Astrocyte (in vitro differentiated cells and primary cell): ENCODE data around the gene TRPM3. TPM values are rescaled to one million over a fixed set of nuclear protein-coding genes. Genes with fewer than 3 reads are reported as not detected.

Experiments used
- DNase-seq: peaks from one replicate; pipeline ENCODE4 v3.0.0-alpha.2; 2010; ENCODE audit warnings: low read depth
- FAIRE-seq: peaks from 2 replicates; lab custom pipeline; 2011; peaks lifted over from hg19 to GRCh38; lab: Jason Lieb, UNC
- H2AFZ ChIP-seq: 2 replicates; pipeline ENCODE4 v1.6.0; 2012; ENCODE audit warnings: low read depth, low read length, inconsistent platforms
- H3K27ac ChIP-seq: 2 replicates; pipeline ENCODE4 v1.5.1; 2011; ENCODE audit warnings: low read depth, low read length, inconsistent platforms
- H3K27me3 ChIP-seq: 2 replicates; pipeline ENCODE4 v1.6.0; 2011; ENCODE audit warnings: low read length, inconsistent platforms; ENCODE audit not compliant: insufficient read depth
- H3K36me3 ChIP-seq: 2 replicates; pipeline ENCODE4 v1.5.1; 2011; ENCODE audit warnings: low read length, inconsistent platforms; ENCODE audit not compliant: insufficient read depth
- H3K4me1 ChIP-seq: 2 replicates; pipeline ENCODE4 v1.5.1; 2011; ENCODE audit warnings: low read length, inconsistent platforms; ENCODE audit not compliant: insufficient read depth
- H3K4me2 ChIP-seq: 2 replicates; pipeline ENCODE4 v1.6.0; 2012; ENCODE audit warnings: low read length, inconsistent platforms
- H3K4me3 ChIP-seq: 2 replicates; pipeline ENCODE4 v1.5.1; 2011; ENCODE audit warnings: low read depth, mild to moderate bottlenecking, low read length, inconsistent platforms; ENCODE audit not compliant: insufficient read depth
- H3K79me2 ChIP-seq: 2 replicates; pipeline ENCODE4 v1.6.0; 2012; ENCODE audit warnings: mild to moderate bottlenecking, low read length, inconsistent platforms; ENCODE audit not compliant: insufficient read depth
- H3K9ac ChIP-seq: 2 replicates; pipeline ENCODE4 v1.6.0; 2012; ENCODE audit warnings: mild to moderate bottlenecking, low read length, inconsistent platforms
- H3K9me3 ChIP-seq: 2 replicates; pipeline ENCODE4 v1.5.1; 2012; ENCODE audit warnings: low read depth, mild to moderate bottlenecking, low read length, inconsistent platforms; ENCODE audit not compliant: insufficient read depth
- H4K20me1 ChIP-seq: 2 replicates; pipeline ENCODE4 v1.6.0; 2012; ENCODE audit warnings: low read length, inconsistent platforms; ENCODE audit not compliant: insufficient read depth
- H3K27ac Mint-ChIP-seq: one replicate; pipeline ENCODE4 v1.8.0; 2021; ENCODE audit warnings: mild to moderate bottlenecking, mixed read lengths; ENCODE audit not compliant: unreplicated experiment
- H3K27me3 Mint-ChIP-seq: one replicate; pipeline ENCODE4 v1.8.0; 2021; ENCODE audit warnings: low read depth, mixed read lengths; ENCODE audit not compliant: unreplicated experiment
- H3K36me3 Mint-ChIP-seq: one replicate; pipeline ENCODE4 v1.8.0; 2021; ENCODE audit warnings: low read depth, mixed read lengths; ENCODE audit not compliant: unreplicated experiment
- H3K4me1 Mint-ChIP-seq: one replicate; pipeline ENCODE4 v1.8.0; 2021; ENCODE audit warnings: low read depth, mixed read lengths; ENCODE audit not compliant: unreplicated experiment
- H3K4me3 Mint-ChIP-seq: one replicate; pipeline ENCODE4 v1.8.0; 2021; ENCODE audit warnings: mild to moderate bottlenecking, moderate library complexity, mixed read lengths; ENCODE audit not compliant: unreplicated experiment
- H3K9me3 Mint-ChIP-seq: one replicate; pipeline ENCODE4 v1.8.0; 2021; ENCODE audit warnings: mild to moderate bottlenecking, mixed read lengths; ENCODE audit not compliant: unreplicated experiment
- EZH2 ChIP-seq: IDR thresholded peaks from 2 replicates; pipeline ENCODE4 v1.6.1; 2012; ENCODE audit warnings: mild to moderate bottlenecking, low read length, inconsistent platforms; ENCODE audit not compliant: insufficient read depth
- total RNA-seq: library from RNA; stranded (reverse); gene quantifications from 2 replicates; pipeline ENCODE4 v1.2.1, GENCODE V29; 2021
- TF ChIP-seq, protein P1 (sequence below): IDR thresholded peaks from 2 replicates; pipeline ENCODE4 v1.5.1; 2011; ENCODE audit warnings: low read depth, mild to moderate bottlenecking, inconsistent platforms, low read length, moderate library complexity; ENCODE audit not compliant: insufficient read depth

TRPM3 gene
- total RNA-seq, 1 donor from 2014 or later, result 0.14 TPM

DNA sequence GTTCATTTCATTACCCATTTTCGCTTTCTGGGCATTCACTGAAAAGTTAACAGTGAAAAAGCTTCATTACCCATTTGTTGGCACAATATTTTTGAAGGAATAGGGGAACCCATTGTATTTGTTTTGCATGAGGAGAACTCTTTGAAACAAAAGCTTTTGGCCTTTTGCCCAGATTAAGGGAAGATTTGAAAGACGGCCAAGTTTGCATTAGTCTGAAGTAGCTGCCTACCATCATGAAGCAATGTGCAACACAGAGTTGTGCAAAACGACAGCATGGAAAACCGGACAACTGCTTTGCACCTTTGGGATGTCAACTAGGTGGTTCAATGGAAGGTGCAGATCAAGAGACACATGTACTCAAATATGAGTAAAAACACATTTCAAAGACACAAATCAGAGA is 84.9 kb downstream of the TRPM3 start:
- H3K9ac ChIP-seq, result no peak overlapping the region
- TF ChIP-seq, protein P1, sequence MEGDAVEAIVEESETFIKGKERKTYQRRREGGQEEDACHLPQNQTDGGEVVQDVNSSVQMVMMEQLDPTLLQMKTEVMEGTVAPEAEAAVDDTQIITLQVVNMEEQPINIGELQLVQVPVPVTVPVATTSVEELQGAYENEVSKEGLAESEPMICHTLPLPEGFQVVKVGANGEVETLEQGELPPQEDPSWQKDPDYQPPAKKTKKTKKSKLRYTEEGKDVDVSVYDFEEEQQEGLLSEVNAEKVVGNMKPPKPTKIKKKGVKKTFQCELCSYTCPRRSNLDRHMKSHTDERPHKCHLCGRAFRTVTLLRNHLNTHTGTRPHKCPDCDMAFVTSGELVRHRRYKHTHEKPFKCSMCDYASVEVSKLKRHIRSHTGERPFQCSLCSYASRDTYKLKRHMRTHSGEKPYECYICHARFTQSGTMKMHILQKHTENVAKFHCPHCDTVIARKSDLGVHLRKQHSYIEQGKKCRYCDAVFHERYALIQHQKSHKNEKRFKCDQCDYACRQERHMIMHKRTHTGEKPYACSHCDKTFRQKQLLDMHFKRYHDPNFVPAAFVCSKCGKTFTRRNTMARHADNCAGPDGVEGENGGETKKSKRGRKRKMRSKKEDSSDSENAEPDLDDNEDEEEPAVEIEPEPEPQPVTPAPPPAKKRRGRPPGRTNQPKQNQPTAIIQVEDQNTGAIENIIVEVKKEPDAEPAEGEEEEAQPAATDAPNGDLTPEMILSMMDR, result no peak
- H4K20me1 ChIP-seq, result no peaks in the 10 kb centered on the region
- no peak overlapping the region for H2AFZ ChIP-seq
- no peak overlapping the region for H3K4me2 ChIP-seq
- H3K27ac ChIP-seq, result no peak overlapping the region
- no peaks in the 10 kb centered on the region for H3K36me3 ChIP-seq
- no peaks in the 10 kb centered on the region for H3K27me3 ChIP-seq
- no peak overlapping the region for H3K4me3 ChIP-seq
- no peaks in the 10 kb centered on the region for H3K79me2 ChIP-seq
- Mint-ChIP-seq H3K4me3 (no peak overlapping the region), H3K27ac (no peak overlapping the region), H3K36me3 (no peaks in the 10 kb centered on the region), H3K27me3 (no peaks in the 10 kb centered on the region), H3K4me1 (no peaks in the 10 kb centered on the region), H3K9me3 (no peaks in the 10 kb centered on the region)
- H3K4me1 ChIP-seq, result no peaks in the 10 kb centered on the region
- H3K9me3 ChIP-seq, result no peaks in the 10 kb centered on the region
- DNase-seq (peak; percentile 1), FAIRE-seq (no peak)

DNA sequence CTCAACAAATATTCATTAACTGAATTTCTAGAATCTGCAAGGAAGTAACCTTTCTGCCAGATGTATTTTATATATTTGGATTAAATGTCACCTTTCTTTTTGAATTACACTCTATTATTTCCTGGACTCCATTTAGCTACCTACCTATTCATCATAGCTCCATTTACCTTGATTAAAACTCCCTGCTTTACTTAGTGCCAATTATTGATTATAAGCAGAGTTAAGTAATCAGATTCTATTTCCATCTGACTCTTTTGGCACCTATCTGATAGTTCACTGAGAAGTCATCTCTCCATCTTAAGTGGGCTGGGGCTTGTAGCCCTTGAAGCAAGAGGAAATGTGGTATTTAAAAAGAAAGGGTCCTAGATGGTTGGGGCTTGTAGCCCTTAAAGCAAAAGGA is 88.6 kb downstream of the TRPM3 start:
- Histone ChIP-seq H3K36me3 (no peaks in the 10 kb centered on the region), H3K9ac (no peak overlapping the region), H3K27me3 (no peaks in the 10 kb centered on the region), H3K4me1 (no peaks in the 10 kb centered on the region), H3K9me3 (no peaks in the 10 kb centered on the region), H3K4me3 (no peak overlapping the region), H3K4me2 (no peak overlapping the region), H4K20me1 (no peaks in the 10 kb centered on the region), H2AFZ (no peak overlapping the region), H3K27ac (no peak overlapping the region), H3K79me2 (no peaks in the 10 kb centered on the region)
- H3K27me3 Mint-ChIP-seq, result no peaks in the 10 kb centered on the region
- H3K4me1 Mint-ChIP-seq, result no peaks in the 10 kb centered on the region
- H3K9me3 Mint-ChIP-seq, result no peaks in the 10 kb centered on the region
- DNase-seq (no peak), FAIRE-seq (no peak)
- H3K27ac Mint-ChIP-seq, result no peak overlapping the region
- H3K4me3 Mint-ChIP-seq, result no peak overlapping the region
- H3K36me3 Mint-ChIP-seq, result no peaks in the 10 kb centered on the region
- no peak for TF ChIP-seq EZH2
- TF ChIP-seq, protein P1, result no peak

DNA sequence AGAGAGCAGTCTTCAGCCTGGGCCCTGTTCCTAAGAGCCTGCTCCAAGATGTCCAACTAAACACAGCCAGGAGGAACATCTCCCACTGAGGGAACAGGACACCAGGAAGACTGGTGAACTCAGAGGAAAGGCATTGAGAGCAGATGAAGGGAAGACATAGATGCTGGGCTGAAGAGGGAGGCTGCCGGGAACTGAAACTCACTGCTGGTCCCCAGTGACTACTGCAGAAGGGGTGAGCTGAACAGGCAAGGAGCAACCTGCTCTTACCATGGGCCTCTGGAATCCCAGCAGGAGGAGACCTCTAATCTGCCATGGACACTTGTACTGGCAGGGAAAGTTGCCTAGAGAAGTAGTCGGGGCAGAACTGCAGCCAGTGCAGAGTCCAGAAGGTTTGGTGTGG is 95.7 kb downstream of the TRPM3 start:
- H3K36me3 Mint-ChIP-seq, result no peaks in the 10 kb centered on the region
- no peak overlapping the region for H3K4me3 Mint-ChIP-seq
- Histone ChIP-seq H3K27ac (no peak overlapping the region), H3K9me3 (no peaks in the 10 kb centered on the region), H3K4me1 (no peaks in the 10 kb centered on the region), H2AFZ (no peak overlapping the region), H4K20me1 (no peaks in the 10 kb centered on the region), H3K36me3 (no peaks in the 10 kb centered on the region), H3K4me3 (no peak overlapping the region), H3K27me3 (no peaks in the 10 kb centered on the region), H3K9ac (no peak overlapping the region), H3K4me2 (no peak overlapping the region), H3K79me2 (no peaks in the 10 kb centered on the region)
- peaks cover 3% of the 10 kb centered on the region for H3K4me1 Mint-ChIP-seq
- DNase-seq (no peak), FAIRE-seq (no peak)
- no peak overlapping the region for H3K27ac Mint-ChIP-seq
- H3K27me3 Mint-ChIP-seq, result no peaks in the 10 kb centered on the region
- no peak for TF ChIP-seq EZH2
- TF ChIP-seq, protein P1, result no peak
- no peaks in the 10 kb centered on the region for H3K9me3 Mint-ChIP-seq
